ENCODE data around the gene CACNA1S. TPM values are rescaled to one million over a fixed set of nuclear protein-coding genes. Genes with fewer than 3 reads are reported as not detected.

Gene CACNA1S
- total RNA-seq, 1 donor from 2014 or later: 0.06 TPM

- ATAC-seq: no peak
These were observed 11.6 kb upstream of the CACNA1S start for GRCh38 chr1:201123866-201124265.

GRCh38 chr1:201122321-201122957 lies 10.2 kb upstream of the CACNA1S start:
- TF ChIP-seq CTCF (IDR thresholded peaks at IDR 0.05): no peak
- Histone ChIP-seq H3K9me3 (no peaks in the 10 kb centered on the region), H3K4me1 (no peaks in the 10 kb centered on the region), H3K36me3 (no peaks in the 10 kb centered on the region), H3K27me3 (ENCODE audit: low read depth) (peaks cover 11% of the 10 kb centered on the region), H3K4me3 (no peak overlapping the region), H3K27ac (no peak overlapping the region)
- DNase-seq (no peak), ATAC-seq (no peak)
- intact Hi-C loops (cut with DNase I): no loop called here

More at GRCh38 chr1:201123866-201124265, 11.6 kb upstream of the CACNA1S start:
- no peaks in the 10 kb centered on the region for H3K9me3 ChIP-seq
- no peaks in the 10 kb centered on the region for H3K4me1 ChIP-seq
- peaks cover 11% of the 10 kb centered on the region for H3K27me3 ChIP-seq (ENCODE audit: low read depth)
- no peak overlapping the region for H3K4me3 ChIP-seq
- no peak for DNase-seq
- no peak overlapping the region for H3K27ac ChIP-seq
- no peak for TF ChIP-seq CTCF (IDR thresholded peaks at IDR 0.05)
- intact Hi-C loops (cut with DNase I): no loop called here
- H3K36me3 ChIP-seq: no peaks in the 10 kb centered on the region

GRCh38 chr1:201119206-201120197 lies 7.3 kb upstream of the CACNA1S start:
- intact Hi-C loops (cut with DNase I): no loop called here
- ATAC-seq (peak in 1 of 2 donors; percentile 23), DNase-seq (no peak)
- Histone ChIP-seq H3K4me1 (peaks cover under 1% of the 10 kb centered on the region), H3K9me3 (no peaks in the 10 kb centered on the region), H3K27ac (no peak overlapping the region), H3K27me3 (ENCODE audit: low read depth) (peaks cover 18% of the 10 kb centered on the region), H3K4me3 (no peak overlapping the region), H3K36me3 (no peaks in the 10 kb centered on the region)
- peak; percentile 60 for TF ChIP-seq CTCF (IDR thresholded peaks at IDR 0.05)

GRCh38 chr1:201116091-201116490 lies 3.9 kb upstream of the CACNA1S start:
- no peak for TF ChIP-seq CTCF (IDR thresholded peaks at IDR 0.05)
- intact Hi-C loops (cut with DNase I): no loop called here
- Histone ChIP-seq H3K36me3 (no peaks in the 10 kb centered on the region), H3K9me3 (no peaks in the 10 kb centered on the region), H3K4me3 (no peak overlapping the region), H3K4me1 (peaks cover 3% of the 10 kb centered on the region), H3K27me3 (ENCODE audit: low read depth) (peaks cover 10% of the 10 kb centered on the region), H3K27ac (no peak overlapping the region)
- ATAC-seq (no peak), DNase-seq (no peak)

GRCh38 chr1:201115390-201115937 lies 3.2 kb upstream of the CACNA1S start:
- peak overlapping the region; percentile 67 for H3K4me3 ChIP-seq
- peaks cover 7% of the 10 kb centered on the region for H3K27me3 ChIP-seq (ENCODE audit: low read depth)
- intact Hi-C loops (cut with DNase I): no loop called here
- peaks cover 3% of the 10 kb centered on the region for H3K4me1 ChIP-seq
- H3K9me3 ChIP-seq: no peaks in the 10 kb centered on the region
- no peak for ATAC-seq
- DNase-seq: peak; percentile 43
- no peak for TF ChIP-seq CTCF (IDR thresholded peaks at IDR 0.05)
- H3K27ac ChIP-seq: no peak overlapping the region
- H3K36me3 ChIP-seq: no peaks in the 10 kb centered on the region
